Osteoblast (primary cell): ENCODE measurements around the gene OR51V1. TPM values are rescaled to one million over a fixed set of nuclear protein-coding genes. Genes with fewer than 3 reads are reported as not detected.

Experiments used
- DNase-seq: peaks from one replicate; pipeline ENCODE4 v3.0.0; 2011; ENCODE audit warnings: low spot score, mixed read lengths; ENCODE audit not compliant: insufficient read length; ENCODE audit errors: missing footprints
- H2AFZ ChIP-seq: 2 replicates; pipeline ENCODE4 v1.6.0; 2011; ENCODE audit warnings: mild to moderate bottlenecking, low read length
- H3K27ac ChIP-seq: 2 replicates; pipeline ENCODE4 v1.5.1; 2011; ENCODE audit warnings: mild to moderate bottlenecking, low read depth, low read length, moderate library complexity
- H3K27me3 ChIP-seq: 2 replicates; pipeline ENCODE4 v1.6.0; 2012; ENCODE audit warnings: mild to moderate bottlenecking, control low read depth, inconsistent platforms, low read length, moderate library complexity; ENCODE audit not compliant: insufficient read depth
- H3K36me3 ChIP-seq: 2 replicates; pipeline ENCODE4 v1.5.1; 2011; ENCODE audit warnings: mild to moderate bottlenecking, low read length, control low read depth, moderate library complexity; ENCODE audit not compliant: insufficient read depth
- H3K4me1 ChIP-seq: 2 replicates; pipeline ENCODE4 v1.5.1; 2011; ENCODE audit warnings: mild to moderate bottlenecking, low read length, control low read depth, moderate library complexity; ENCODE audit not compliant: insufficient read depth
- H3K4me2 ChIP-seq: 2 replicates; pipeline ENCODE4 v1.6.0; 2011; ENCODE audit warnings: mild to moderate bottlenecking, low read length; ENCODE audit not compliant: insufficient read depth
- H3K4me3 ChIP-seq: fragments of 200-600 bp; sonication (generic); 3 replicates; pipeline ENCODE4 v1.5.1; 2012; ENCODE audit warnings: mild to moderate bottlenecking, low read length, inconsistent platforms; ENCODE audit not compliant: insufficient read depth
- H3K79me2 ChIP-seq: 2 replicates; pipeline ENCODE4 v1.6.0; 2012; ENCODE audit warnings: mild to moderate bottlenecking, low read length, control low read depth, inconsistent platforms; ENCODE audit not compliant: insufficient read depth
- H3K9me3 ChIP-seq: 2 replicates; pipeline ENCODE4 v1.5.1; 2011; ENCODE audit warnings: low read depth, low read length, control low read depth
- H4K20me1 ChIP-seq: 2 replicates; pipeline ENCODE4 v1.6.0; 2012; ENCODE audit warnings: mild to moderate bottlenecking, low read length, control low read depth; ENCODE audit not compliant: insufficient read depth
- total RNA-seq: library from RNA; depleted of rRNA; stranded (reverse); fragments of >200 nt; gene quantifications from 2 replicates; pipeline ENCODE4 v1.2.3, GENCODE V29; 2012
- TF ChIP-seq, protein P1 (sequence below): IDR thresholded peaks from 2 replicates; pipeline ENCODE4 v1.5.1; 2011; ENCODE audit warnings: mild to moderate bottlenecking, low read depth, low read length, moderate library complexity; ENCODE audit errors: extremely low read depth

Gene OR51V1
- total RNA-seq, 1 donor = not detected

- no peaks in the 10 kb centered on the region for H3K27me3 ChIP-seq
- H2AFZ ChIP-seq = no peak overlapping the region
- no peaks in the 10 kb centered on the region for H3K79me2 ChIP-seq
- H3K4me3 ChIP-seq = no peak overlapping the region
- TF ChIP-seq, protein P1, sequence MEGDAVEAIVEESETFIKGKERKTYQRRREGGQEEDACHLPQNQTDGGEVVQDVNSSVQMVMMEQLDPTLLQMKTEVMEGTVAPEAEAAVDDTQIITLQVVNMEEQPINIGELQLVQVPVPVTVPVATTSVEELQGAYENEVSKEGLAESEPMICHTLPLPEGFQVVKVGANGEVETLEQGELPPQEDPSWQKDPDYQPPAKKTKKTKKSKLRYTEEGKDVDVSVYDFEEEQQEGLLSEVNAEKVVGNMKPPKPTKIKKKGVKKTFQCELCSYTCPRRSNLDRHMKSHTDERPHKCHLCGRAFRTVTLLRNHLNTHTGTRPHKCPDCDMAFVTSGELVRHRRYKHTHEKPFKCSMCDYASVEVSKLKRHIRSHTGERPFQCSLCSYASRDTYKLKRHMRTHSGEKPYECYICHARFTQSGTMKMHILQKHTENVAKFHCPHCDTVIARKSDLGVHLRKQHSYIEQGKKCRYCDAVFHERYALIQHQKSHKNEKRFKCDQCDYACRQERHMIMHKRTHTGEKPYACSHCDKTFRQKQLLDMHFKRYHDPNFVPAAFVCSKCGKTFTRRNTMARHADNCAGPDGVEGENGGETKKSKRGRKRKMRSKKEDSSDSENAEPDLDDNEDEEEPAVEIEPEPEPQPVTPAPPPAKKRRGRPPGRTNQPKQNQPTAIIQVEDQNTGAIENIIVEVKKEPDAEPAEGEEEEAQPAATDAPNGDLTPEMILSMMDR = no peak
- H3K9me3 ChIP-seq = no peaks in the 10 kb centered on the region
- H4K20me1 ChIP-seq = no peaks in the 10 kb centered on the region
- no peak overlapping the region for H3K27ac ChIP-seq
- H3K4me2 ChIP-seq = no peak overlapping the region
- H3K36me3 ChIP-seq = no peaks in the 10 kb centered on the region
- H3K4me1 ChIP-seq = peaks cover 2% of the 10 kb centered on the region
- no peak for DNase-seq
Measured at GRCh38 chr11:5242208-5242607, 41.7 kb upstream of the OR51V1 start.

DNA sequence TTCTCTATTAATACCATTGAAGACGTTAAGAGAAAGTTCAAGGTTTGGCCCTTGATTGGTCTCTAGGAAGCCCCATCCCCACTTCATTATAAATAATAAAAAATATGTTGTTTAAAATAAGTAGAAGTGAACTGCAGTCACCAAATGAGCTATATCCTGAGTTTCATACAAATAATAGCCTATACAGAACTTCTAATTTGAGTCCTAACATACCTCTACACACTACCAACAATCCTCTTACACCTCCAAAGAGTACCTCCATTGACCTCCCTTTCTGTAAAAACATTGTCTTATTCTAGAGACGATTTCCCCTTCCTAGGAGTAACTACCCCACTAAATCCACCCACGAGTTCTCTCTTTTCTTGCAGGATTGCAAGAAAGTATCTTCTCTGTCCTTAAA lies 41.0 kb upstream of the OR51V1 start:
- Histone ChIP-seq H3K27ac (no peak overlapping the region), H3K4me3 (no peak overlapping the region), H3K4me1 (peaks cover 2% of the 10 kb centered on the region), H3K9me3 (no peaks in the 10 kb centered on the region), H4K20me1 (no peaks in the 10 kb centered on the region), H3K4me2 (no peak overlapping the region), H2AFZ (no peak overlapping the region), H3K27me3 (no peaks in the 10 kb centered on the region), H3K79me2 (no peaks in the 10 kb centered on the region), H3K36me3 (no peaks in the 10 kb centered on the region)
- DNase-seq = no peak
- TF ChIP-seq, protein P1 = no peak

DNA sequence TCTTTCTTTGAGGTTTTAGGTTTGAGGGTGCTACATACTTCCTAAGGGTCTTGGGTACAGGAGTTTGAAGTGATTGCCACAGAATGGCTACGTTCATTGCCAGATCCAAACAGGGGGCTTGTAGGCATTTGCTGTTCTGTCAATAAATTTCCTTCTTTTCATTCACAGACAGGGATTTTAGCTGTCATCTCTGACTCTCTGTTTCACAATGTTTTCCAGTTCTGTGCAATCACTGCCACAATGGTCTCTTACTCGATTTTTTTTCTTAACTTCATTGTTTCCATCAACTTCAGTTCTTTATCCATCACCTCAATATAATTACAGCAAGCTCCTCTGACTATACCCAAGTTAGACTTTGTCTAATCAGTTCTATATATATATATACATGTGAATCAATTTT lies 40.0 kb upstream of the OR51V1 start:
- DNase-seq = no peak
- no peak overlapping the region for H2AFZ ChIP-seq
- peaks cover 2% of the 10 kb centered on the region for H3K4me1 ChIP-seq
- no peaks in the 10 kb centered on the region for H3K9me3 ChIP-seq
- no peaks in the 10 kb centered on the region for H3K27me3 ChIP-seq
- TF ChIP-seq, protein P1 = no peak
- no peak overlapping the region for H3K4me3 ChIP-seq
- no peak overlapping the region for H3K4me2 ChIP-seq
- H3K27ac ChIP-seq = no peak overlapping the region
- H3K79me2 ChIP-seq = no peaks in the 10 kb centered on the region
- H4K20me1 ChIP-seq = no peaks in the 10 kb centered on the region
- H3K36me3 ChIP-seq = no peaks in the 10 kb centered on the region

DNA sequence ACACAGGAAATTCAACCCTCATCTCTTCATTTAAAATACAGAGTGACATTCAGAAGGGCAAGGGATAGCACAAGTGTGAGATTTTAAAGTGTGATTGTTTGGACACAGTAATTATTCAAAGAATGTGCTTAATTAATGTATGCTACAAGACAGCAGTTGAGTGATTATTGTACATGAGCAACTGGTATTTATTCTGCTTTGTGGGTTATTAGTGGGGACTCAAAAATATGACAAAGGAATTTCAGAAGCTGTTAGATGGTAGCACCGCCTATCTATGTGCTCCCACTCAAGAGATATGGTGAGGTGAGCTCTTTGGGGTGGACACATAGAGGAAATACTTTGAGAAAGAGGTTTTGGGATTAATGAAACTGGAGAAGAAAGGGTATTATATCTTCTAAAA lies 39.6 kb upstream of the OR51V1 start:
- H3K4me2 ChIP-seq = no peak overlapping the region
- TF ChIP-seq, protein P1 = no peak

More for the DNA sequence above, 39.6 kb upstream of the OR51V1 start:
- Histone ChIP-seq H3K9me3 (no peaks in the 10 kb centered on the region), H3K4me1 (peaks cover 2% of the 10 kb centered on the region), H3K27ac (no peak overlapping the region), H3K79me2 (no peaks in the 10 kb centered on the region), H2AFZ (no peak overlapping the region), H3K27me3 (no peaks in the 10 kb centered on the region), H3K4me3 (no peak overlapping the region), H4K20me1 (no peaks in the 10 kb centered on the region), H3K36me3 (no peaks in the 10 kb centered on the region)
- DNase-seq = peak; percentile 65
